Chondrocyte (in vitro differentiated cells): Measurements from ENCODE around the gene COLEC12. TPM values are rescaled to one million over a fixed set of nuclear protein-coding genes. Genes with fewer than 3 reads are reported as not detected.
A peak's percentile ranks its signal among the peaks of the same experiment; 100 is the strongest.

ENCODE experiments used
- DNase-seq: peaks from one replicate; pipeline ENCODE4 v3.0.0; 2021; ENCODE audit warnings: mixed read lengths, low spot score
- H3K27ac Mint-ChIP-seq: one replicate; pipeline ENCODE4 v1.8.0; 2021; ENCODE audit warnings: mild to moderate bottlenecking, moderate library complexity, mixed read lengths; ENCODE audit not compliant: unreplicated experiment
- H3K27me3 Mint-ChIP-seq: 2 replicates; pipeline ENCODE4 v1.8.0; 2021; ENCODE audit warnings: low read depth, mixed read lengths
- H3K36me3 Mint-ChIP-seq: 2 replicates; pipeline ENCODE4 v1.8.0; 2021; ENCODE audit warnings: low read depth, mixed read lengths
- H3K4me1 Mint-ChIP-seq: 2 replicates; pipeline ENCODE4 v1.8.0; 2021; ENCODE audit warnings: low read depth, mild to moderate bottlenecking, mixed read lengths
- H3K4me3 Mint-ChIP-seq: one replicate; pipeline ENCODE4 v1.8.0; 2021; ENCODE audit warnings: mild to moderate bottlenecking, moderate library complexity, mixed read lengths; ENCODE audit not compliant: unreplicated experiment
- H3K9me3 Mint-ChIP-seq: 2 replicates; pipeline ENCODE4 v1.8.0; 2021; ENCODE audit warnings: low read depth, mixed read lengths
- CTCF ChIP-seq: fragments of 200-600 bp; sonication (generic); IDR thresholded peaks from 2 replicates; pipeline ENCODE4 v1.5.0; 2021; ENCODE audit warnings: antibody characterized with exemption, mild to moderate bottlenecking, moderate library complexity
- total RNA-seq: library from RNA; stranded (reverse); gene quantifications from 3 replicates; pipeline ENCODE4 v1.2.1, GENCODE V29; 2021

COLEC12 gene
- total RNA-seq, 1 donor from 2014 or later, result 2.1 TPM

GRCh38 chr18:506264-506663 is 5.8 kb upstream of the COLEC12 start:
- Mint-ChIP-seq H3K9me3 (no peaks in the 10 kb centered on the region), H3K27ac (no peak overlapping the region), H3K27me3 (no peaks in the 10 kb centered on the region), H3K4me1 (peaks cover 10% of the 10 kb centered on the region), H3K36me3 (no peaks in the 10 kb centered on the region), H3K4me3 (no peak overlapping the region)
- no peak for DNase-seq
- TF ChIP-seq CTCF, result no peak

GRCh38 chr18:505483-506122 is 5.1 kb upstream of the COLEC12 start:
- no peaks in the 10 kb centered on the region for H3K36me3 Mint-ChIP-seq
- H3K4me1 Mint-ChIP-seq, result peaks cover 16% of the 10 kb centered on the region
- TF ChIP-seq CTCF, result no peak
- DNase-seq, result no peak
- no peaks in the 10 kb centered on the region for H3K27me3 Mint-ChIP-seq
- no peaks in the 10 kb centered on the region for H3K9me3 Mint-ChIP-seq
- H3K27ac Mint-ChIP-seq, result no peak overlapping the region
- no peak overlapping the region for H3K4me3 Mint-ChIP-seq

- no peak for TF ChIP-seq CTCF
- Mint-ChIP-seq H3K4me1 (peaks cover 28% of the 10 kb centered on the region), H3K9me3 (no peaks in the 10 kb centered on the region), H3K4me3 (peak overlapping the region; percentile 69), H3K27me3 (no peaks in the 10 kb centered on the region), H3K36me3 (no peaks in the 10 kb centered on the region), H3K27ac (no peak overlapping the region)
- no peak for DNase-seq
Measured at GRCh38 chr18:501406-501714, 859 bp upstream of the COLEC12 start.

GRCh38 chr18:499776-500631 is 497 bp downstream of the COLEC12 start:
- H3K9me3 Mint-ChIP-seq, result no peaks in the 10 kb centered on the region
- H3K27me3 Mint-ChIP-seq, result no peaks in the 10 kb centered on the region
- DNase-seq, result peak; percentile 39
- H3K4me3 Mint-ChIP-seq, result peak overlapping the region; percentile 79
- peak; percentile 39 for TF ChIP-seq CTCF
- no peaks in the 10 kb centered on the region for H3K36me3 Mint-ChIP-seq
- peaks cover 26% of the 10 kb centered on the region for H3K4me1 Mint-ChIP-seq
- H3K27ac Mint-ChIP-seq, result no peak overlapping the region

GRCh38 chr18:498931-499775 is 1.3 kb downstream of the COLEC12 start:
- H3K27me3 Mint-ChIP-seq, result no peaks in the 10 kb centered on the region

More at GRCh38 chr18:498931-499775, 1.3 kb downstream of the COLEC12 start:
- H3K36me3 Mint-ChIP-seq, result no peaks in the 10 kb centered on the region
- peaks cover 30% of the 10 kb centered on the region for H3K4me1 Mint-ChIP-seq
- TF ChIP-seq CTCF, result no peak
- H3K27ac Mint-ChIP-seq, result no peak overlapping the region
- peak; percentile 49 for DNase-seq
- peak overlapping the region; percentile 79 for H3K4me3 Mint-ChIP-seq
- H3K9me3 Mint-ChIP-seq, result no peaks in the 10 kb centered on the region
